H1 (cell line): ENCODE data around the gene OSBPL6. TPM values are rescaled to one million over a fixed set of nuclear protein-coding genes. Genes with fewer than 3 reads are reported as not detected.
"Not testable (repeated sequence)": the region's sequence is repeated elsewhere in the genome, so short reads cannot be mapped to it uniquely, and the experiment has no call there.

Experiments
- CTCF ChIA-PET: fragments of 300-600 bp; sonication (Branson Sonifier 250); formaldehyde crosslinking; loops from one replicate; lab custom pipeline; 2021; ENCODE audit not compliant: partially characterized antibody; lab: Charles Lee
- POLR2A ChIA-PET: fragments of 300-600 bp; sonication (Branson Sonifier 250); formaldehyde crosslinking; loops from one replicate; lab custom pipeline; 2021; ENCODE audit warnings: inconsistent platforms; ENCODE audit not compliant: partially characterized antibody; lab: Charles Lee
- DNase-seq, 2 experiments: peaks; one replicate each; pipeline versions ENCODE4 v3.0.0 to v3.0.0-alpha.2; 2010 to 2022; ENCODE audit warnings: low spot score in 2 of 2, low read depth in 1 of 2, mixed read lengths in 1 of 2
- FAIRE-seq: peaks from 2 replicates; lab custom pipeline; 2011; peaks lifted over from hg19 to GRCh38; lab: Jason Lieb, UNC
- H2AFZ ChIP-seq: 2 replicates; pipeline ENCODE4 v1.8.1; 2012; ENCODE audit warnings: low read length, inconsistent platforms
- H2AK5ac ChIP-seq: 2 replicates; pipeline ENCODE4 v1.6.1; 2013; ENCODE audit warnings: low read depth, low read length
- H2BK120ac ChIP-seq: replicated peaks from 2 replicates; pipeline ENCODE3; 2013; ENCODE audit warnings: low read depth, low read length, inconsistent platforms
- H2BK12ac ChIP-seq: 2 replicates; pipeline ENCODE4 v1.6.1; 2013; ENCODE audit warnings: low read depth, low read length
- H2BK15ac ChIP-seq: 2 replicates; pipeline ENCODE4 v1.6.1; 2013; ENCODE audit warnings: low read length
- H2BK20ac ChIP-seq: 2 replicates; pipeline ENCODE4 v1.6.1; 2013; ENCODE audit warnings: low read length
- H2BK5ac ChIP-seq: 2 replicates; pipeline ENCODE4 v1.6.1; 2013; ENCODE audit warnings: low read depth, low read length
- H3K14ac ChIP-seq: 2 replicates; pipeline ENCODE4 v1.6.1; 2013; ENCODE audit warnings: inconsistent platforms; ENCODE audit not compliant: insufficient read length
- H3K18ac ChIP-seq: 2 replicates; pipeline ENCODE4 v1.6.1; 2013; ENCODE audit warnings: low read length; ENCODE audit errors: extremely low read depth
- H3K23ac ChIP-seq: 2 replicates; pipeline ENCODE4 v1.6.1; 2013; ENCODE audit warnings: inconsistent platforms; ENCODE audit not compliant: insufficient read length
- H3K23me2 ChIP-seq: 2 replicates; pipeline ENCODE4 v1.6.1; 2013; ENCODE audit warnings: low read depth, low read length
- H3K27ac ChIP-seq: 2 replicates; pipeline ENCODE4 v1.6.1; 2011; ENCODE audit warnings: low read depth, low read length, inconsistent platforms
- H3K27me3 ChIP-seq, 4 experiments: replicated peaks in 1 of 4; 1 replicate in 1 of 4; 2 replicates in 3 of 4; pipeline versions ENCODE4 v1.6.1 to v1.8.1; 2011 to 2013; ENCODE audit warnings: low read length in 3 of 4, mild to moderate bottlenecking in 3 of 4, inconsistent platforms in 2 of 4, mixed read lengths in 2 of 4, moderate library complexity in 1 of 4; ENCODE audit not compliant: control insufficient read depth in 3 of 4, insufficient read depth in 3 of 4; ENCODE audit errors: extremely low read depth in 1 of 4
- H3K36me3 ChIP-seq, 4 experiments: 2 replicates each; pipeline versions ENCODE4 v1.6.1 to v1.8.1; 2011 to 2013; ENCODE audit warnings: mild to moderate bottlenecking in 4 of 4, low read length in 3 of 4, moderate library complexity in 2 of 4, control low read depth in 1 of 4, inconsistent platforms in 1 of 4; ENCODE audit not compliant: insufficient read depth in 4 of 4, control insufficient read depth in 2 of 4
- H3K4ac ChIP-seq: replicated peaks from 2 replicates; pipeline ENCODE3; 2013; ENCODE audit warnings: low read length, low read depth, mixed read lengths, inconsistent platforms; ENCODE audit not compliant: insufficient read length
- H3K4me1 ChIP-seq, 4 experiments: replicated peaks in 1 of 4; 1 replicate in 1 of 4; 2 replicates in 3 of 4; pipeline versions ENCODE4 v1.6.1 to v1.8.1; 2011 to 2013; ENCODE audit warnings: low read length in 3 of 4, inconsistent platforms in 2 of 4, mixed read lengths in 1 of 4; ENCODE audit not compliant: insufficient read depth in 4 of 4, control insufficient read depth in 3 of 4
- H3K4me2 ChIP-seq, 2 experiments: 2 replicates each; pipeline versions ENCODE4 v1.6.1 to v1.8.1; 2011 to 2013; ENCODE audit warnings: low read depth in 2 of 2, low read length in 2 of 2, control low read depth in 1 of 2, inconsistent platforms in 1 of 2, mild to moderate bottlenecking in 1 of 2; ENCODE audit not compliant: insufficient read depth in 1 of 2
- H3K4me3 ChIP-seq, 4 experiments: fragments of 200-600, 300-600 bp in 1 of 4; sonication (generic), shearing (Covaris generic), sonication (Bioruptor Twin) in 1 of 4; 2 replicates each; pipeline versions ENCODE4 v1.5.1 to v1.8.1; 2011 to 2016; ENCODE audit warnings: low read length in 4 of 4, low read depth in 3 of 4, control low read depth in 2 of 4, inconsistent platforms in 2 of 4, mild to moderate bottlenecking in 2 of 4, mixed read lengths in 1 of 4, moderate library complexity in 1 of 4; ENCODE audit not compliant: insufficient read depth in 2 of 4; ENCODE audit errors: extremely low read depth in 1 of 4
- H3K56ac ChIP-seq: replicated peaks from 2 replicates; pipeline ENCODE3; 2013; ENCODE audit warnings: low read depth, mild to moderate bottlenecking, mixed read lengths, low read length, inconsistent platforms; ENCODE audit not compliant: insufficient read length
- H3K79me1 ChIP-seq: 2 replicates; pipeline ENCODE4 v1.6.1; 2013; ENCODE audit warnings: low read depth, low read length, control low read depth
- H3K79me2 ChIP-seq, 2 experiments: 2 replicates each; pipeline versions ENCODE4 v1.6.1 to v1.8.1; 2012 to 2013; ENCODE audit warnings: low read length in 2 of 2, mild to moderate bottlenecking in 2 of 2, inconsistent platforms in 1 of 2; ENCODE audit not compliant: insufficient read depth in 2 of 2, control insufficient read depth in 1 of 2
- H3K9ac ChIP-seq, 4 experiments: replicated peaks in 1 of 4; 1 replicate in 1 of 4; 2 replicates in 3 of 4; pipeline versions ENCODE4 v1.6.1 to v1.8.1; 2011 to 2013; ENCODE audit warnings: low read depth in 3 of 4, low read length in 3 of 4, control low read depth in 2 of 4, mild to moderate bottlenecking in 2 of 4, moderate library complexity in 2 of 4, inconsistent platforms in 1 of 4; ENCODE audit errors: extremely low read depth in 1 of 4
- H3K9me3 ChIP-seq, 2 experiments: 2 replicates each; pipeline versions ENCODE4 v1.6.1 to v1.8.1; 2012 to 2013; ENCODE audit warnings: mild to moderate bottlenecking in 2 of 2, moderate library complexity in 2 of 2, control low read depth in 1 of 2, inconsistent platforms in 1 of 2, low read depth in 1 of 2, low read length in 1 of 2, mixed read lengths in 1 of 2; ENCODE audit not compliant: insufficient read depth in 2 of 2
- H4K20me1 ChIP-seq, 2 experiments: replicated peaks in 1 of 2; 2 replicates each; pipeline versions ENCODE3 to v1.8.1; 2011 to 2013; ENCODE audit warnings: inconsistent platforms in 2 of 2, low read length in 2 of 2, mild to moderate bottlenecking in 1 of 2; ENCODE audit not compliant: insufficient read depth in 2 of 2, control insufficient read depth in 1 of 2
- H4K5ac ChIP-seq: 2 replicates; pipeline ENCODE4 v1.6.1; 2013; ENCODE audit warnings: low read length, low read depth, mixed read lengths, inconsistent platforms; ENCODE audit not compliant: insufficient read length
- H4K8ac ChIP-seq: 2 replicates; pipeline ENCODE4 v1.8.0; 2013; ENCODE audit warnings: mild to moderate bottlenecking, moderate library complexity, low read length, inconsistent platforms; ENCODE audit not compliant: insufficient read depth; ENCODE audit errors: extremely low read depth
- H4K91ac ChIP-seq: replicated peaks from 2 replicates; pipeline ENCODE3; 2013; ENCODE audit warnings: low read length, mixed read lengths, inconsistent platforms; ENCODE audit not compliant: insufficient read length
- CTBP2 ChIP-seq: IDR thresholded peaks from 2 replicates; pipeline ENCODE4 v1.7.0; 2011; ENCODE audit warnings: borderline replicate concordance, mild to moderate bottlenecking, moderate library complexity, mixed read lengths, low read length; ENCODE audit not compliant: insufficient read depth, insufficient read length
- KDM5A ChIP-seq: fragments of 200-600 bp; IDR thresholded peaks from 2 replicates; pipeline ENCODE4 v1.7.1; 2012; ENCODE audit warnings: mild to moderate bottlenecking, low read length, inconsistent platforms, mixed read lengths
- USF2 ChIP-seq: IDR thresholded peaks from 2 replicates; pipeline ENCODE4 v1.6.1; 2011; ENCODE audit warnings: low read length, improper control_type of control experiment
- YY1 ChIP-seq: IDR thresholded peaks from 2 replicates; pipeline ENCODE4 v1.6.1; 2011; ENCODE audit warnings: low read depth, mild to moderate bottlenecking, low read length
- WGBS, 2 experiments: shearing (Covaris generic) in 1 of 2; methylation state at CpG; one replicate each; pipeline versions ENCODE4 v1.1.6 to v1.1.7; 2013 to 2015; ENCODE audit warnings: low lambda C conversion rate in 2 of 2, mixed read lengths in 2 of 2, inconsistent platforms in 1 of 2, low coverage in 1 of 2, missing lambda C conversion rate in 1 of 2; ENCODE audit not compliant: insufficient replicate concordance in 2 of 2, insufficient coverage in 1 of 2, insufficient read length in 1 of 2; ENCODE audit errors: extremely low coverage in 1 of 2, missing lambda C conversion rate in 1 of 2; 5-methylcytosine and 5-hydroxymethylcytosine counted together
- polyA plus RNA-seq, 7 experiments: library from polyadenylated mRNA; depleted of rRNA in 3 of 7; stranded (reverse) in 5 of 7; unstranded in 2 of 7; fragments of >200 nt in 5 of 7; fragments of 200-250 nt in 2 of 7; gene quantifications; 1 replicate in 5 of 7; 2 replicates in 1 of 7; 4 replicates in 1 of 7; pipeline versions ENCODE4 v1.2.1 to v1.2.3, GENCODE V29; 2011 to 2013; ENCODE audit warnings: missing spikeins in 2 of 7, mixed read lengths in 2 of 7
- total RNA-seq: library from RNA; stranded (reverse); fragmentation: NEBNext Ultra II Directional; extraction: Animal tissue kit (Norgen Biotek cat#: 25700); gene quantifications from 2 replicates; pipeline ENCODE4 v1.2.1, GENCODE V29; 2021

The OSBPL6 gene
- total and polyA plus RNA-seq, 2 of the 8 experiments (the other 6 are each of a cell fraction or from before 2014, with no cell fraction given), result 1.7 to 5.6 TPM

GRCh38 chr2:178422097-178422496, 227.8 kb downstream of the OSBPL6 start (continued):
- TF ChIP-seq USF2, result no peak
- no peak for TF ChIP-seq YY1
- TF ChIP-seq KDM5A, result no peak
- TF ChIP-seq CTBP2, result no peak
- TF ChIP-seq, all 59 proteins: peak for 0

GRCh38 chr2:178423746-178424145, 229.4 kb downstream of the OSBPL6 start:
- H2BK15ac ChIP-seq, H2AK5ac ChIP-seq, H3K14ac ChIP-seq, H3K9me3 ChIP-seq, H2BK12ac ChIP-seq, H4K8ac ChIP-seq, H3K4ac ChIP-seq, H3K27ac ChIP-seq, H2BK5ac ChIP-seq, H3K27me3 ChIP-seq, H2BK20ac ChIP-seq, H3K4me3 ChIP-seq, FAIRE-seq, H3K4me1 ChIP-seq, H3K9ac ChIP-seq, H2BK120ac ChIP-seq, H4K5ac ChIP-seq, H3K36me3 ChIP-seq, H3K18ac ChIP-seq, H3K79me2 ChIP-seq, H3K23me2 ChIP-seq, H3K56ac ChIP-seq, H3K79me1 ChIP-seq, H3K4me2 ChIP-seq, H2AFZ ChIP-seq, H4K91ac ChIP-seq, H4K20me1 ChIP-seq, H3K23ac ChIP-seq, DNase-seq: not testable (repeated sequence)
- whole genome bisulfite sequencing, 2 experiments, result 93% methylated on average over 5 of the region's 5 CpGs; no CpG with 5 or more reads in 1 of the 2 experiments
- POLR2A ChIA-PET, result interaction anchor here (0.9 to 3.0 kb wide), 3 partner anchors 9 to 28 kb away, joined by 3 to 10 read pairs (median 3); partner anchors contain the start of genes PJVK and PRKRA
- CTCF ChIA-PET, result interaction anchor here (1.0 to 2.2 kb wide), 3 partner anchors 10 to 292 kb away, joined by 4 to 15 read pairs (median 5); no protein-coding TSS in a partner anchor
